ENCODE results near the gene ST7.

The ST7 gene

GRCh38 chr7:117169907-117170306 lies 216.6 kb downstream of the ST7 start:
- no peaks in the 10 kb centered on the region for H3K36me3 ChIP-seq
- H3K27me3 ChIP-seq (ENCODE audit: insufficient read depth, low read depth, severe bottlenecking) = peaks cover 43% of the 10 kb centered on the region
- no peak for TF ChIP-seq CTCF (IDR thresholded peaks at IDR 0.05; ENCODE audit: low read depth, low read length)
- no peak overlapping the region for H3K4me3 ChIP-seq (ENCODE audit: low read depth, low read length)
- H3K9me3 ChIP-seq (ENCODE audit: severe bottlenecking) = no peaks in the 10 kb centered on the region
- no peak for DNase-seq
- H3K27ac ChIP-seq = no peak overlapping the region

GRCh38 chr7:117171106-117171505 lies 217.8 kb downstream of the ST7 start:
- DNase-seq = no peak
- no peaks in the 10 kb centered on the region for H3K9me3 ChIP-seq (ENCODE audit: severe bottlenecking)
- H3K4me3 ChIP-seq (ENCODE audit: low read depth, low read length) = no peak overlapping the region
- peaks cover 38% of the 10 kb centered on the region for H3K27me3 ChIP-seq (ENCODE audit: insufficient read depth, low read depth, severe bottlenecking)
- H3K27ac ChIP-seq = no peak overlapping the region
- TF ChIP-seq CTCF (IDR thresholded peaks at IDR 0.05; ENCODE audit: low read depth, low read length) = no peak
- H3K36me3 ChIP-seq = no peaks in the 10 kb centered on the region

GRCh38 chr7:117172283-117172682 lies 219.0 kb downstream of the ST7 start:
- peaks cover 46% of the 10 kb centered on the region for H3K27me3 ChIP-seq (ENCODE audit: insufficient read depth, low read depth, severe bottlenecking)
- H3K27ac ChIP-seq = no peak overlapping the region
- no peak overlapping the region for H3K4me3 ChIP-seq (ENCODE audit: low read depth, low read length)
- no peak for DNase-seq
- H3K36me3 ChIP-seq = no peaks in the 10 kb centered on the region
- no peaks in the 10 kb centered on the region for H3K9me3 ChIP-seq (ENCODE audit: severe bottlenecking)
- TF ChIP-seq CTCF (IDR thresholded peaks at IDR 0.05; ENCODE audit: low read depth, low read length) = no peak

DNA sequence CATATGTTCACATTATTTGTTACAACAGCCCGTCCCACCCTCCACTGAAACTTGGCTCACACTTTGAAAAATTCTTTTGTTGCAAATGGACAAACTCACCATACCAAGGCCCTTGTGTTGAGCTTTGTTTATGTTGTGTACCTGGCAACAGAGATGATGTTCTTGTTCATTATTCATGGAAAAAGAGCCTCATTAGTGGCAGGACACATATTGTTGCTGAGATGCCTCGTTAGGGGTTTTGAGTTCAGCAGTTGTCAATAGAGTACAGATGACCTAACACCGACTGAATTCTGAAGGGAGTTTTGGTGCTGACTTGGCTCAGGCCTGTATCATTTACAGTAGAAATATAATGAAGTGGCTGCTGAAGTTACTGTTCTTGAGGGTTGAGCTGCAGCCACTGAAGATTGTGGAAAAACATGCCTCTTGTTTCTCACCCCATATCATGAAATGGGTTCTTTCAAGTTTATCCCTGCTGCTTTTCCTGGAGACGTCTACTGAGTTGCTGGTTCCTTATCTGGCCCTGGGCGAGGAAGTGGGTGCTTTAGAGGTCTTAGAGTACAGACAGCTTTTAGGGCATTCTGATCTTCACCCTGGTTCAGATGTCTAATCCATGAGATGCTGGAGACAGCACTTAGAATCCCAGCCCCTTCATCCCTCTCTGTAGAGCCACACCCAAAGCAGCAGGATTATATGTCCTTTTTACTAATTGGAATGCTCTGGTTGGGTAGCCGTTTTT lies 219.9 kb downstream of the ST7 start:
- no peak overlapping the region for H3K4me3 ChIP-seq (ENCODE audit: low read depth, low read length)
- DNase-seq = no peak
- H3K27me3 ChIP-seq (ENCODE audit: insufficient read depth, low read depth, severe bottlenecking) = peaks cover 39% of the 10 kb centered on the region
- H3K27ac ChIP-seq = no peak overlapping the region
- no peaks in the 10 kb centered on the region for H3K9me3 ChIP-seq (ENCODE audit: severe bottlenecking)
- H3K36me3 ChIP-seq = no peaks in the 10 kb centered on the region
- no peak for TF ChIP-seq CTCF (IDR thresholded peaks at IDR 0.05; ENCODE audit: low read depth, low read length)

- no peak overlapping the region for H3K27ac ChIP-seq
- no peak for DNase-seq
- H3K4me3 ChIP-seq (ENCODE audit: low read depth, low read length) = no peak overlapping the region
- peaks cover 34% of the 10 kb centered on the region for H3K27me3 ChIP-seq (ENCODE audit: insufficient read depth, low read depth, severe bottlenecking)
- H3K9me3 ChIP-seq (ENCODE audit: severe bottlenecking) = no peaks in the 10 kb centered on the region
- TF ChIP-seq CTCF (IDR thresholded peaks at IDR 0.05; ENCODE audit: low read depth, low read length) = no peak
- no peaks in the 10 kb centered on the region for H3K36me3 ChIP-seq
These were observed 222.9 kb downstream of the ST7 start for GRCh38 chr7:117176206-117176605.

GRCh38 chr7:117178600-117178999 lies 225.3 kb downstream of the ST7 start:
- Histone ChIP-seq H3K36me3 (no peaks in the 10 kb centered on the region), H3K27ac (no peak overlapping the region), H3K4me3 (ENCODE audit: low read depth, low read length) (no peak overlapping the region), H3K27me3 (ENCODE audit: insufficient read depth, low read depth, severe bottlenecking) (peaks cover 34% of the 10 kb centered on the region), H3K9me3 (ENCODE audit: severe bottlenecking) (no peaks in the 10 kb centered on the region)
- DNase-seq = no peak
- TF ChIP-seq CTCF (IDR thresholded peaks at IDR 0.05; ENCODE audit: low read depth, low read length) = no peak
